ENCODE data around the gene BRME1.

Gene BRME1

DNA sequence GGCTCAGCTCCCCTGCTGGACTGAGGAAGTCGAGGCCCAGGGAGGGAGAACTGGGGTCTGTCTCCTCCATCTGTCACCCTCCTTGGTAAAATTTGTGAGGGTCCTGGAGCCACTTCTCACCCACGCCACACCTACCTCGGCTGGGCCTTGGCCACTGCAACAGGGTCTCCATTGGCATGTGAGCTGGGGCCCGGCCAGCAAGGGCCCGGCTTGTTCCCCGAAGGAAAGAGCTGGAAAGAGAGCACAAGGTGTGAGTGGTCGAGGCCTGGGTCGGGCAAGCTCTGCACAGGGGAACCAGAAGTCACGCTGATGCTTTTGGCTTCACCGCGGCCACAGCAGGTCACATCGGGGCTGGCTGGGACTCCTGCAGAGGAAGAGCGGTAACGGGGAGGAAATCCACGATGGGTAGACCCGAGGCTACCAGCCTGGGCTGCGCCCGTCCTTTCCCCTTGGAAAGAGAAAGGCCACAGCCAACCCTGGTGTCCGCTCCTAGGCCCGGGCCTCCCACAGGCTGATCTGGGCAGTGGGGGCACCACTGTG lies 20.0 kb downstream of the BRME1 start:
- no peak for DNase-seq

DNA sequence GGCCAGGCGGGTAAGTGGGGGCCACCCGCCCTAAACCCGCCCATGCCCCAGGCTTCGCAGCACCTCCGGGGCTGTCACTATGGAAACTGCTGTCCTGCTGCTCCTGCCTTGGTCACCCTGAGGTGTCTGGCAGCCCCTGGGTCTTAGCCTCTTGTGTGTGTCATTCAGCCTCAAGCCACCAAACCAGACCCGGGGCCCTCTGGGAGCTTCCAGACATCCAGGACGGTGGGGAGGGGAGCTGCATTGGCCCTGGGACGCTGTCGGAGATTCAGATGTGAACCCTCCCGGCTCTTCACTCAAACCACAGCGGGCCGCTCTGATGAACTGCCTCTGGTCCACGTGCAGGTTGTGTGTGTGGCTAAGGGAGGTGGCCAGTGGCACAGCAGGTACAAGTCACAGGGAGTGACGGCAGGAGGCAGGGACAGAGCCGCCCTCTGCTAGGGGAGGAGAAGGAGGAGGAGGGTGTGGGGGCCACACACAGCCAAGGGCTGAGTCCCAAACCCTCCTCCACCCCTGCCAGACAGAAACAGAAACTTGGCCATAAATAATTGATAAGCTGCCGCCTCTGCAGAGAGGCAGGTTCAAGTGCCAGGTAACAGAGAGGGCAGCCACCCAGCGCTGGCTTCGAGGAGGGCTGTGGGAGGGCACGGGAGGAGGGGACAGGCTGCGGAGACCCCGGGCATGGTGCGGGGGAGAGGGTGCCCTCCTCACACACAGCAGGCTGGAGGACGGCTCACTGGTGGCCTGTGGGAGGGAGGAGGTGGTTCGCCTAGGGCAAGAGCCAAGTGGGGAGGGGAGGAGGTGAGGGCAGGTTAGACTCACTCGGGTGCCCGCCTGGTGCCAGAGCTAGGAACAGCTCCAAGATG lies 21.0 kb downstream of the BRME1 start:
- no peak for DNase-seq

DNA sequence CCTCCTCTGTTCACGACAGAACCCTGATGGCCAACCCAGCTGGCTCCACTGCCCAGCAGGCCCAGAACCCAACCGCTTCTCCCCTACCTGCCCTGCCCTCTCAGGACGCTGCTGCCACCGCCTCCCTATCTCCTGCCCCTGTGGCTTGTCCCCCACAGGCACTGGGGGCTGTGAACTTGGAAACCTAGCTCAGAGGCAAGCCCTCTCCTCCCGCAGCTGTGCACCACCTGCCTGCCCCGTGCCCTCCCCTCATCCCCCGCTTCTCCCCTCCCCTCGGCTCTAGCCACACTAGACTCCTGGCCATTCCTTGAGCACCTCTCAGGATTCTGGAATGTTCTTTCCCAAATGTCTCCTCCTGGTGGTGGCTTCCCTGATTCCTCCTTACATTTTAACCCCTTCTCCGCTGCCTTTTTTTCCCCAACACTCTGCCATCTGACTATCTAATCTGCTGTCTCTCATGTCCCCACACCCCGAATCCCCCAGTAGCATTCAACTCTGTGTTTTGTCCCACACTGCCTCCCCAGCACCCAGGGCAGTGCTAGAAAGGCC lies 22.3 kb downstream of the BRME1 start:
- no peak for DNase-seq

DNA sequence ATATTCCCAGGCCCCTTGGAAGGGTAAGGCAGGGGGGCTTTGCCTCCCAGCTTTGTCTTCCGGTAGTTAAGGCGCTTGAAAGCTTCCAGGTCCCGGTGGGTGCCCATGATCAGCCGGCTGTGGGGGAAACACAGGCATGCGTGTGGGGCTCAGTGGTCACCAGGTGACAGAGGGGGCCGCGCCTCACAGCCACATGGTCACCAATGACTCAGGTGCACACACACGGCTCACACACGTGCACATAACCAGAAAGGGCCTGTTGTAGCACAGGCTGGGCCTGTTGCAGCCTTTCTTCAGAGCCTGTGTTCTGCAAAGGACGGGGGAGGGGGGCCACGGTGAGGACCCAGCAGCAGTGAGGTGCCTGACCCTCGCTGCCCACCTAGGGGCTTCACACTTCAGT lies 23.1 kb downstream of the BRME1 start:
- no peak for DNase-seq

DNA sequence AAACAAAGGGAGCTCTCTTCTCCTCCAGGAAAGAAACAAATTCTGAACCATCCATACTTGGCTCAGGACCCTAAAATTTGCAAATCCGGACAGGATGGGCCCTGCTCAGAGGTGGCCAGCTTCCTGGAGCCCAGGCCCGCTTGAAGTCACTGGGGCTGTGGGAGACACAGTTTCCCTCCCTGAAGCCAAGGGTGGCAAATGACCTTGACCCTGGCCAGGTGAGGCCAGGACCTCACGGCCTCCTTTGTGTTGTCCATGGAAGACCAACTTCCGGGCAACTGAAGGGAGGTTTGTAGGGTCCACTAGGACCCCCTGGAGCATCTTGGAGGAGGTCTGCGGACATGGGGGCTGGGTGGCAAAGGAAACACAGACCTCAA lies 23.5 kb downstream of the BRME1 start:
- no peak for DNase-seq

DNA sequence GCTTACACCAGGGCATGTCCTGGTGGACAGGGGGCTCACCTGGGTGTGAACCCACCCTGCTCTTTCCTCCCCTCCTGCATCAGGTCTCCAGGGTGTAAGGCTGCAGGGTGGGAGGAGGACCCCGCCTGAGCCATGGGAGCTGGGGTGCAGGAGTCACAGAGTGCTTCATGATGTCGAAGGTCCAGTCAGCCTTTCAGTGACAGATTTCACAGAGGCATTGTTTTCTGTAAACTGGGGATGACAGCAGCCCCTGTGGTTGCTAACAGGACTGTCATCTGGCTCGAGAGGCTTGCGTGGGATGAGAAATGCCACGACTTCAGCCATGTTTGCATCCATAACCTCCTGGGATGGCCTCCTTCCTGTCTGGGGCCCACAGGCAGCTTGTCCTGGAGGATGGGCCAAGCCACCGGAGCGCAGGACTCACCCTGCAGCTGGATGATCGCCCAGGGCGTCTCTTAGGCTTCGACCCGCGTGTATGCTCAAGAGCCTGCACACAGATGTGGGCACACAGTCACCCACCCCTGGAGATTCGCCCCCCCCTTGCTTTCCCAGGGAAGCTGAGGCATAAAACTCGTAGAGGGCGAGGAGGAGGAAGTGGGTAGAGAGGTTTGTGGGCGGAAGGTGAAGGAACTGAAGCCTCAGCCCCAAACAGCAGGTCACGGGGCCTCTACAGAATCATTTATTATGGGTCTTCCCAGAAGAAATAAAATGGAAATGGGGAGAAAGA lies 24.1 kb downstream of the BRME1 start:
- no peak for DNase-seq

DNA sequence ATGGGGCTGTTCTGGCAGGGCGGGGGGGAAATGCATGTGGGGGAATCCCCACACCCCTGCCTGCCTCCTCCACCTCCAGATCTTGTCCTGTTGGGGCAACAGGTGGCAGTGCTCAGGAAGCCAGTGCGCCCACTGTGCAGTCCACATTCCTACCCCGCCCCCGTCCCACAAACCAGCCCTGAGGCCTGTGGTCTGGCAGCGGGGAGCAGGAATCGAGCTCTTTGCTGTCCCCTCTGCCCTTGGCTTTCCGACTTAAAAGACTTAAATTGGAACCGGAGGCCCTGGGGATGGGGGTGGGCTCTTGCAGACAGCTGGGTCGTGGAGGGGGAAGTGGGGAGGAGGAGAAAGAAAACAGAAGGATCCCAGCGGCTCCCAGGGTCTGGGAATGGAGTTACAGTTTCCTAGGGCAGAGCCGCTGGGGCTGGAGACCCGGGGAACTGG lies 24.6 kb downstream of the BRME1 start:
- no peak for DNase-seq

DNA sequence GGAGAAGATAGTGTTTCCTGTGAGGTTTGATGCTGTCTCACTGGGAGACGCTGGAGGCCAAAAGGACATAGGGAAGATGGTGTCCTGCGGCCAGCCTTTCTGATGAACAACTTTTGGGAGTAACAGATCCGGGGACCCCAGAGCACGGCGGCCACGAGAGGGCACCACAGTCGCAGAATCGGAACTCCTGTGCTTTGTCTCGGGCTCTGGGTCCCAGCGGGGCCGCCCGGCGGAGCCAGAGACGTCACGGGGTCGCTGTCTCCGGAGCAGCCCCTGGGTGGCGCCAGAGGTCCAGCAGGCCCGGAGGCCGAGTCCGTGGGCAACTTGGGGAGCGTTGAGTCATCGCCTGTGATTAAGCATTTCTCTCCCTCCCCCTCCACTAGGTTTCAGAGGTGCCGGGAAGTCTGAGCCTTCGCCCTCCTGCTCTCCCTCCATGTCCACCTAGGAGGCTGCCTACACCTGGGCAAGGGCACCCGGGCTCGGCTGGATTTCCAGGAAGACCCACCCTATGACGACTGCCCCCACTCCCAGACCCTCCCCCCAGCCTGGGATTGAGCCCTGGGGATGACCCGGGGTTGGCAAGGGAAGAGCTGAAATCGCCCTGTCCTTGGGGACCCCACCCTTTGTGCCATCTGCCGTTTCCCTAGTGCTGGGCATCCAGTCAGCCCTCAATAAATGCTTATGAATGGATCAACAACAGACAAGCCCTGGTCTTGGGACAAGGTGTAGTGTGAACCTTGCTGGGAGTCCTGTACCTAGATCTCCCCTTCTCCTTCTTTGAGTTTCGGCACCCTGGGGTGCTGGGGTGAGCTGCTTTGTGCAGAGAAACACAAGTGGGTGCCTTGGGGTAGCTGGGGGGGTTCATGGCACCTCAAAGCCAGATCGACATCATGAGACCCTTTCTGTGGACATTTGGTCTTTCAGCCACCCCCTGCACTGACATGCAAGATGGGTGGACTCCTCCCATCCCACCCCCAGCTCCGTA lies 25.6 kb downstream of the BRME1 start:
- DNase-seq, result peak; percentile 76

DNA sequence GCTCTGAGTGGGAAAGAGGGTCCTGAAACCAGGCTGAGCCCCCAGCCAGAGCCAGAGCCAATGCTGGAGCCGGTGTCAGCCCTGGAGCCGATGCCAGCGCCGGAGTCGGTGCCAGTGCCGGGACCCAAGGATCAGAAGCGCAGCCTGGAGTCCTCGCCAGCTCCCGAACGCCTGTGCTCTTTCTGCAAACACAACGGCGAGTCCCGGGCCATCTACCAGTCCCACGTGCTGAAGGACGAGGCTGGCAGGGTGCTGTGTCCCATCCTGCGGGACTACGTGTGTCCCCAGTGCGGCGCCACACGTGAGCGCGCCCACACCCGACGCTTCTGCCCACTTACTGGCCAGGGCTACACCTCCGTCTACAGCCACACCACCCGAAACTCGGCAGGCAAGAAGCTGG lies 28.6 kb downstream of the BRME1 start:
- DNase-seq, result no peak

DNA sequence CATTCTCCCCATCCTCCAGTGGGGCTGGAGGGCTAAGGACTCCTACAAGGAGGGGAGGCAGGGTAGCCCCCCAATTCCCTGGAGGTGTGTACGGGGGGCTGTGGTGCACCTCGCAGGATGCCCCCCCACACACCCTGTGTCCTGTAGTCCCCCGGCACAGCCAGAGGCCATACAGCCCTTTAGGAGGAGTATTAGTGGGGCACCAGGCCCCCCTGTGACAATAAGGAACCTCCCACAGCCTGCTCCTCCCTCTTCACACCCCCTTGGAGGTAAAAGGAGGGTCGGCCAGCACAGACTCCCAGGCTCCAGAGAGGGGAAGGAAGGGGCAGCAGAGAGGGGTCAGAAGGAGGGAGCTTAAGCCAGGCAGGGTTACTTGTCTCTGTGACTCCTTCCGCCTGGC lies 29.1 kb downstream of the BRME1 start, which contains the start of gene NANOS3:
NANOS3 (plus strand) TSS at position 301 of the 400 bp plus-strand sequence. CDS start 115 bp downstream, outside the sequence.
- no peak for DNase-seq

DNA sequence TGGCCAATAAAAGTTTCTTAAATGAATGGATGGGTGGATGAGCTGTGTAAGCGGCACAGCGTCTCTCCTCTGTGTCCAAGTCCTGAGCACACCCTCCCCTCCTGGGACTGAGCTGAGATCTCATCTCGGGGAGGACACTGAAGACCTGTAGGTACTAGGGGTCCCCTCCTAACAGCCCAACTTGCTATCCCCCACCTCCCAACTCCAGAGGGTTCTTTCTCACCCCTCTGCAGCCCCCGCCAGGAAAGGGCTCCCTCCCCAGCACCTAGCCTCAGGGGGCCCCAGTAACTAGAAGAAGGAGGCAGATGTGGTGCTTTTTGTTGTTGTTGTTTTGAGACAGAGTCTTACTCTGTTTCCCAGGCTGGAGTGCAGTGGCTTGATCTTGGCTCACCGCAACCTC lies 30.1 kb downstream of the BRME1 start:
- no peak for DNase-seq

DNA sequence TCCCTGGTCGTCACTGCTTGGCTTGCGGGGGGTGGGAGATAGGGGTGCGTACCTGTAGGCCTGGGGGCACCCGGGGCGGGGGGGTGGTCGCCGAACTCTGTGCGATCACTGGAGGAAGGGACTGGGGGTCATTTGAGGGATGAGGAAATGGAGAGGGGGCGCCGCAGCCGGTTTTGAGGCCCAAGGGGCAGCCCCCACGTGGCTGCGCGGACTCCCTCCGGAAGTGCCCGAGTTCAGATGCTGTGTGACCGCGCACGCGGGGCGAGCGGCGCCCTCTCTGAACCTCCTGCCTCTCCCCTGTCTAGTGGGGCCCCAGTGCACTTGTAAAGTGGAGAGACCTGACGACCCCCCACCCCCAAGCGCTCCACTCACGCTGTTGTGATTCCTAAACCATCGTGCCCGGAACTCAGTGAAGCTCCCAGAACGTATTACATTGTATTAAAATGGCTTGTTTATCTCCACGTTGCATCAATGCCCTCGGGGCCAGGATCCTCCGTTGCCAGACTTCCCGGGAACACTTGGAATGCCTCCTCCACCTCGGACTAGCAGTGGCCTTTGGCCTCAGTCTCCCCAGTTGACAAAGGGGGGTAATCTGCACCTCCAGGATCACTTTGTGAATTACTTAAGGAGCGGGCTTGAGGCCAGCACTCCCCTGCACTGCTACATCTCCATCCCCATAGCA lies 31.9 kb downstream of the BRME1 start:
- no peak for DNase-seq

DNA sequence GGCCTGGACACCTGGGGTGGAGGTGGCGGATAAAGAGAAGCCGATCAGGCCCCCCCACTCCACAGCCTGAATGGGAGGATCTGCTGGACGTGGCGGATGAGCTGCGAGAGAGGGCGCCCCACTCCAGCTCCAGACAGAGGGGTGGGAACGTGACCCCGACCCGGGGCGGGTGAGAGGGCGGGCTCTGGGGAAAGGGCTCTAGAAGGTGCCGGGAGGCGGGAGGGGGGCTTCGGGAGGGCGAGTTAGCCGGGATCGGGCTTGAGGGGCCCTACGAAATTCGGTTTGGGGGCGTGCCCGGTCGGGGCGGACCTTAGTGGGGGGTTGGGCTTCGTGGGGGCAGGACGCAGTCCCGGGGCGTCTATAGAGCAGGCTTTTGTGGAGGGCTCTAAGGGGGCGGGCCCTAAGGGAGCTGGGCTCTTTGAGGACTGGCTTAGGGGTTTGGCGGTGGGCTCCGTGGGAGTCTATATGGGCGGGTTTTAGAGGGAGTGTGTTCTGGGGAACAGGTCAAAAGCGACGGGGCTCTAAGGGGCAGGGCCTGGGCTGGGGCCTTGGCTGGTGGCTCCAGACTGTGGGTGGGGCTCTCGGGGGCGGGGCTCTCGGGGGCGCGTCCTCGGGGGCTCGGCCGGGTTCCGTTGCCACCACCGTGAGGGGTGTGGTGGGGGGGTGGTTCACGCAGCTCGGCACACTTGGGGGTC lies 33.1 kb downstream of the BRME1 start:
- DNase-seq, result no peak

DNA sequence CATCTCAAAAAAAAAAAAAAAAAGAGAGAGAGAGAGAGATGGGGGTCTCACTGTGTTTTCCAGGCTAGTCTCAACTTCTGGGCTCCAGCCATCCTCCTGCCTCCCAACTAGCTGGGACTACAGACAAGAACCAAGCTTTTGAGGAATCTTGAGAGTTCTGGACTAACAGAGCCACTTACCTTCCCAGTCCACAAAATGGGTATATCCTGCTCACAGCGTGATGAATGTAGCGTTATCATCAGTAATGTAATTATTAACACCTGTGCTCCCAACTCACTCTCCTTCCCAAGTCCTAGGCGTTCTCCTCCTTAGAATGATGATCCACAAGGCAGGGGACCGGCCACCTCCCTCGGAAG lies 33.6 kb downstream of the BRME1 start:
- DNase-seq, result no peak

DNA sequence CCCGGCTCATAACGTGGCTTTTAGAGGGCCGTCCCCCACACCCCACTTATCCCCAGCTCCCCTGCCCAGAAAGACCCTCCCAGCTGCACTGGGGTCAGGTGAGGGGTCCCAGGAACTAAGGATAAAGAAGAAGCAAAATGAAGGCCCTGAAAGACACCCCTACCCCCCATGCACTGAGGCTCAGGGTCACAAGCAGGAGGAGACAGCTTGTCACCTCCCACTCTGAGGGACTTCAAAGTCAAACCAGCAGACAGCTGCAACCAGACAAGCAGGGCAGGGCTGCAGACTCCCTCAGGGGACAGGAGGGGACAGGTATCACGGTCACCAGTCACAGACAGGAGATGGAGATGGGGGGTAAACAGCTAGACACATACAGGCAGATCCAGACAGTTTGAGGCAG lies 35.0 kb downstream of the BRME1 start:
- DNase-seq, result no peak

DNA sequence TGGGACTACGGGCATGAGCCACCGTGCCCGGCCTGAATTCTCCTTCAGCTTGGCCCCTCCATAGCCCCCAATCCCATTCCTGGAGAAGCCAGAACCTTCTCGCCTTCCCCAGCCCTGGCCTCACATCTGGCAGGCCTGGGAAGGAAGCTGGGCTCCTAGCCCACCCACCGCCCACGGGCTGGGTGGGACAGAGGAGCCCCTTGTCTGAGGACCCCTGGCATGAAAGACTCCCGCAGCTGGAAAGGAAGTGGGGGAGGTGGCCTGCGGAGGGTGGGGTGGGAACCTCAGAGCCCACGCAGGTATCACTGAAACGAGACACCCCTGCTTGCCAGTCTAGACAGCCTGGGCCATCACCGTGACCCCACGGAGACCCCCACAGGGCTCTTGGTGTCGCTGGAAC lies 36.6 kb downstream of the BRME1 start:
- no peak for DNase-seq

DNA sequence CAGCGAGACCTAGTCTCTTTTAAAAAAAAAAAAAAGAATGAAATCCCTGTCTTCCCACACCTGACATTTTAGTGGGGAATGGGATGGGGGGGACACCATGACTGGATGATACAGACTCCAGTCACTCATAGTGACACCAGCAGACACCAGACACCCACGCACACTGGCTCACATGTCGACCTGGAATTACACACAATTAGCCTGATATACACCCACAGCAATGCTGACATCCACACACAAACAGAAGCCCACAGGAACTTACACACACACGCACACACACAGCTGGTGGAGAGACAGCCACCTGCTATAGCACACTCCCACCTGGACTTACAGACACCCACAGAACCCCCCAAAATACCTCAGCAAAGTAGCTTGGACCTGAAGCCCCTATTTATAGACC lies 37.3 kb downstream of the BRME1 start:
- no peak for DNase-seq

DNA sequence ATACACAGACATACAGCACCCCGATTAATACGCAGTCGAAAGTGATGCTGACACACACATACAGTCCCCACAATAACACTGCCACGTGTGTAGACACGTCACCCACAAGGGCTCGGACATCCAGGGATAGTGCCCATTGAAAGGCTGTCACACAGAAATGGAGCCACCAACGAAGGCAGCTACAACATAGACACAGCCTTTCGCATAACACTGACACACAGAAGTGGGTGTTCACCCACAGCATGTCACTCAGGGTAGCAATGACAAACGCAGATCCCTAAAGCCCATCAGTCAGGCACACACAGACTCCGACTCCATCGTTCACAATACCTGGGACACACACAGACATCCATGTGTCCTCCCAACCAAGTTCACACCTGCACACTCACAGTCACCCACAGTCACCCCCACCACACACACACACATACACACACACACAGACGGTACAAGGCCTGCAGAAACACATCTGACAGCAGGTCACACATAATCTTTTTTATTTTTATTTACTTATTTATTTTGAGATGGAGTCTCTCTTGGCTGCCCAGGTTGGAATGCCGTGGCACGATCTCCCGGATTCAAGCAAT lies 39.4 kb downstream of the BRME1 start:
- DNase-seq, result no peak

DNA sequence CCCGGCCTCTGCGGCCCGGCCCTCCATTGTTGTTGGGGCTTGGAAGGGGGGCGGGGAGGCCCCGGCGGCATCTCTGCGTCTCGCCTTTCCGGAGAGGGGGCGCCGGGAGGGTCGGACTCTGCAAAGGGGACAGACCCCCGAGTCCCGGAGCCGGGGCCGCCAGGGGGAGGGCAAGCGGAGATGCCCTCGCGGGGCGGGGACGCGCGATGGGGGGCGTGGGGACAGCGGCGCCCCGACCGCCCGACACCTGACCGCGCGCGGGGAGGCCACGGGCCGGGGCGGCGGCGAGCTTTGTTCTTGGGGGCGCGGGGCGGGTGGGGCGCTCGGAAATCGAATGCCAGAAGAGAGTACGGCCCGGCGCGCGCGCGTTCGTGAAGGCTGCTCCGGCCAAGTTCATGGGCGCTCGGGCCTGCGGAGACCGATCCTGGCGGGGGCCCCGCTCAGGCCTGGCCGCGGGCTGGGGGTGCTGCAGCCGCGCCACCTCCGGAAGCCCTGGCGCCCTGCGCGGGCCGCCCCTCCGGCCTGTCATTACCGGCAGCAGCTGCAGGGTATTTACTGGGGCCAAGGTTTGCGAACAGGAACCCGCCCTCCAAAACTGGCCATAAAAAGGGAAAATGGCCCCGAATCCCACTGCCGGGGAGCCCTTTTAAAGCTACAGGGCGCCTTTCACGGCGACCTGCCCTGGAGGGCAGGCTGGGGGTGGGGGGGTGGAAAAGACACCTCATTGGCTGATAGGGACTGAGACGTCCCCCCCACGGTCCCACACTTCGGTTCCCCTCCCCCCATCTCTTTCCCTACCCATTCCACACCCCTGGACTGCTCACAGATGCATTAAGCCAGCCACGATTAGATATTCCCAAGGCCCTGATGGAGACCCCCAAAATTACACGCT lies 40.1 kb downstream of the BRME1 start:
- no peak for DNase-seq

All from NCI-H2029 treated with DMSO at 0.1 percent for 48 hours (cell line).